HepG2 (cell line): Measurements from ENCODE around the gene PHACTR1. TPM values are rescaled to one million over a fixed set of nuclear protein-coding genes. Genes with fewer than 3 reads are reported as not detected.

Source experiments
- ATAC-seq: fragments of 200-7000 bp; cut with Tn5 transposase; 3 replicates; pipeline ENCODE4 v1.9.1; 2020; ENCODE audit warnings: mild to moderate bottlenecking, moderate library complexity
- BruUV-seq: library from RNA; stranded (reverse); fragments of 400-500 nt; replicated peaks from 2 replicates; lab custom pipeline; 2021; lab: Mats Ljungman, UMichigan
- CTCF ChIA-PET: fragments of 300-600 bp; formaldehyde crosslinking; extraction: SDS; loops from one replicate; lab custom pipeline; 2021; ENCODE audit warnings: low total read pairs, inconsistent platforms, low intra/inter-chr PET ratio; lab: Yijun Ruan, JAX
- POLR2A ChIA-PET: fragments of 350-600 bp; sonication (Branson Sonifier 250); formaldehyde crosslinking; loops from one replicate; lab custom pipeline; 2020; ENCODE audit warnings: antibody characterized with exemption, inconsistent platforms; lab: Yijun Ruan, JAX
- DNase-seq: peaks from one replicate; pipeline ENCODE4 v3.0.0-alpha.2; 2015; ENCODE audit warnings: low spot score
- FAIRE-seq: peaks from 3 replicates; lab custom pipeline; 2011; peaks lifted over from hg19 to GRCh38; lab: Jason Lieb, UNC
- H2AFZ ChIP-seq: one replicate; pipeline ENCODE4 v1.6.1; 2011; ENCODE audit warnings: low read length, inconsistent platforms
- H3K27ac ChIP-seq: fragments of 300-600 bp; 3 replicates; pipeline ENCODE4 v1.8.0; 2011; ENCODE audit warnings: mixed run types, mild to moderate bottlenecking, mixed read lengths, low read length, inconsistent platforms; ENCODE audit not compliant: insufficient read depth; ENCODE audit errors: extremely low read length
- H3K27me3 ChIP-seq, 2 experiments: fragments of 200-600 bp in 1 of 2; 2 replicates in 1 of 2; 3 replicates in 1 of 2; pipeline versions ENCODE4 v1.6.0 to v1.8.0; 2011; ENCODE audit warnings: low read length in 2 of 2, mild to moderate bottlenecking in 2 of 2, moderate library complexity in 2 of 2, inconsistent platforms in 1 of 2; ENCODE audit not compliant: insufficient read depth in 2 of 2, control insufficient read depth in 1 of 2
- H3K36me3 ChIP-seq, 2 experiments: fragments of 200-600 bp in 1 of 2; replicated peaks in 1 of 2; 2 replicates in 1 of 2; 3 replicates in 1 of 2; pipeline versions ENCODE4 v1.5.1 to v1.8.0; 2011; ENCODE audit warnings: low read length in 2 of 2, inconsistent platforms in 1 of 2; ENCODE audit not compliant: insufficient read depth in 2 of 2, control insufficient read depth in 1 of 2
- H3K4me1 ChIP-seq: 2 replicates; pipeline ENCODE4 v1.5.1; 2012; ENCODE audit warnings: low read length, inconsistent platforms; ENCODE audit not compliant: insufficient read depth
- H3K4me2 ChIP-seq: 2 replicates; pipeline ENCODE4 v1.6.0; 2011; ENCODE audit warnings: low read depth, low read length, inconsistent platforms
- H3K4me3 ChIP-seq, 3 experiments: fragments of 200-600 bp in 1 of 3; sonication (generic), shearing (Covaris generic) in 1 of 3; replicated peaks in 1 of 3; 2 replicates each; pipeline ENCODE4 v1.5.1; 2011 to 2016; ENCODE audit warnings: low read length in 3 of 3, inconsistent platforms in 2 of 3, low read depth in 2 of 3, mild to moderate bottlenecking in 2 of 3, control low read depth in 1 of 3, mixed read lengths in 1 of 3; ENCODE audit not compliant: insufficient read depth in 1 of 3
- H3K79me2 ChIP-seq: one replicate; pipeline ENCODE4 v1.6.1; 2011; ENCODE audit warnings: low read length, inconsistent platforms; ENCODE audit not compliant: insufficient read depth
- H3K9ac ChIP-seq: 2 replicates; pipeline ENCODE4 v1.6.0; 2011; ENCODE audit warnings: mild to moderate bottlenecking, low read depth, low read length, inconsistent platforms; ENCODE audit not compliant: insufficient read depth
- H3K9me3 ChIP-seq: 2 replicates; pipeline ENCODE4 v1.5.1; 2012; ENCODE audit warnings: mild to moderate bottlenecking, low read length
- H4K20me1 ChIP-seq: 2 replicates; pipeline ENCODE4 v1.6.0; 2011; ENCODE audit warnings: inconsistent platforms, mild to moderate bottlenecking, low read length, moderate library complexity; ENCODE audit not compliant: insufficient read depth
- JUN ChIP-seq: sonication (generic); formaldehyde crosslinking; IDR thresholded peaks from 2 replicates; pipeline ENCODE4 v1.4.0; 2020; ENCODE audit warnings: mild to moderate bottlenecking, missing genetic modification reagents
- KDM5A ChIP-seq: fragments of 200-600 bp; sonication (generic); IDR thresholded peaks from 2 replicates; pipeline ENCODE4 v1.7.0; 2018; ENCODE audit warnings: antibody characterized with exemption, mild to moderate bottlenecking, low read length, borderline replicate concordance
- LBX2 ChIP-seq: sonication (generic); formaldehyde crosslinking; IDR thresholded peaks from 2 replicates; pipeline ENCODE4 v1.5.0; 2020; ENCODE audit warnings: missing genetic modification reagents, mild to moderate bottlenecking, borderline replicate concordance
- NFIC ChIP-seq: IDR thresholded peaks from 2 replicates; pipeline ENCODE4 v1.6.1; 2012; ENCODE audit warnings: mild to moderate bottlenecking, low read length, inconsistent platforms
- PAWR ChIP-seq: sonication (generic); formaldehyde crosslinking; IDR thresholded peaks from 2 replicates; pipeline ENCODE4 v1.4.0; 2020; ENCODE audit warnings: missing genetic modification reagents, mild to moderate bottlenecking, borderline replicate concordance
- REL ChIP-seq: sonication (generic); formaldehyde crosslinking; conservative IDR thresholded peaks from 2 replicates; pipeline ENCODE4 v1.8.0; 2022; ENCODE audit warnings: mild to moderate bottlenecking, missing genetic modification reagents, moderate library complexity
- SKI ChIP-seq: fragments of 450-650 bp; IDR thresholded peaks from one replicate; pipeline ENCODE4 v1.6.1; 2018; ENCODE audit warnings: mild to moderate bottlenecking; ENCODE audit not compliant: partially characterized antibody
- SNAI1 ChIP-seq: sonication (generic); formaldehyde crosslinking; IDR thresholded peaks from 2 replicates; pipeline ENCODE4 v1.5.0; 2020; ENCODE audit warnings: mild to moderate bottlenecking, missing genetic modification reagents, borderline replicate concordance
- SP1 ChIP-seq, 2 experiments: fragments of 450-650 bp in 1 of 2; sonication (generic) in 1 of 2; formaldehyde crosslinking in 1 of 2; IDR thresholded peaks; 2 replicates each; pipeline versions ENCODE4 v1.4.0 to v1.6.1; 2016 to 2020; ENCODE audit warnings: missing genetic modification reagents in 1 of 2
- YEATS2 ChIP-seq: sonication (generic); formaldehyde crosslinking; IDR thresholded peaks from 2 replicates; pipeline ENCODE4 v1.4.0; 2020; ENCODE audit warnings: missing genetic modification reagents, borderline replicate concordance
- ZC3H13 ChIP-seq: sonication (generic); formaldehyde crosslinking; IDR thresholded peaks from 2 replicates; pipeline ENCODE4 v1.8.1; 2023; ENCODE audit warnings: mild to moderate bottlenecking, missing genetic modification reagents, moderate library complexity
- ZNF430 ChIP-seq: sonication (generic); formaldehyde crosslinking; IDR thresholded peaks from 2 replicates; pipeline ENCODE4 v1.9.0; 2021; ENCODE audit warnings: mild to moderate bottlenecking, missing genetic modification reagents
- ZNF574 ChIP-seq: sonication (generic); formaldehyde crosslinking; IDR thresholded peaks from 2 replicates; pipeline ENCODE4 v1.4.0; 2020; ENCODE audit warnings: missing genetic modification reagents
- WGBS: methylation state at CpG from one replicate; pipeline ENCODE4 v1.1.6; 2017; ENCODE audit warnings: low lambda C conversion rate; 5-methylcytosine and 5-hydroxymethylcytosine counted together
- in situ Hi-C: cut with HindIII; loops from 2 replicates; pipeline ENCODE4 v1.10.0; 2017; ENCODE audit warnings: low pct_unique_long_range_greater_than_20kb; ENCODE audit not compliant: extremely low pct_ligation_motif_present
- intact Hi-C: fragments of 100-400 bp; cut with micrococcal nuclease; formaldehyde crosslinking; loops from one replicate; pipeline ENCODE4 v1.10.0; 2022; ENCODE audit not compliant: unreplicated experiment
- polyA plus RNA-seq, 8 experiments: library from polyadenylated mRNA; depleted of rRNA in 3 of 8; stranded (reverse) in 7 of 8; unstranded in 1 of 8; fragments of >200 nt; fragmentation: Illumina TruSeq in 4 of 8; extraction: Trizol in 4 of 8; gene quantifications; 2 replicates each; pipeline versions ENCODE4 v1.2.1 to v1.2.3, GENCODE V29; 2011 to 2016; ENCODE audit warnings: low read depth in 4 of 8, missing spikeins in 1 of 8, mixed read lengths in 1 of 8; ENCODE audit not compliant: insufficient read depth in 1 of 8
- total RNA-seq, 5 experiments: library from RNA; depleted of rRNA; stranded (reverse); fragments of >200 nt; fragmentation: Illumina TruSeq; extraction: Trizol; gene quantifications; 2 replicates each; pipeline ENCODE4 v1.2.3, GENCODE V29; 2016; ENCODE audit warnings: low read depth in 1 of 5
- TF ChIP-seq, protein P1 (sequence below): sonication (generic); formaldehyde crosslinking; IDR thresholded peaks from 2 replicates; pipeline ENCODE4 v1.5.1; 2020; ENCODE audit warnings: mild to moderate bottlenecking, moderate library complexity, missing genetic modification reagents
- TF ChIP-seq, protein P2 (sequence below): sonication (generic); formaldehyde crosslinking; IDR thresholded peaks from 2 replicates; pipeline ENCODE4 v1.4.0; 2020; ENCODE audit warnings: missing genetic modification reagents

The PHACTR1 gene
- total and polyA plus RNA-seq, 2 of the 13 experiments (the other 11 are each of a cell fraction or from before 2014, with no cell fraction given) = 0.09 TPM; not detected in 1

DNA sequence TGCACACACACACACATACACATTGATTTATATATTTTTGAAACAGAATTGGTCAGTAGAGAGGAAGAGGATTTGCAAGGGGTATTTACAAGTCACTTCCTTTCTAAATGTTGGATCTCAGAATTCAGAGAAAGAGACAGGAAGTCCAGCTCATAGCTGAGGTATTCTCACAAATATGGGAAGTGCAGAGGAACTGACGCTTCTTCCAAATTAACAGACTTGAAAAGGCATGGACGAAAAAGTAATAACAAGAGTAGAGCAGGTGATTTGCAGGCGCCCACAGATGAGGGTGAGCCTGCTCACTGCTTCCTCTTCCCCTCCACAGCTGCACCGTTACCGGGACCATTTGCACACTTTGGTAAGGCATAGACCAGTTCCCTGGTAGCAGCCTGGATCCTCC is 246.4 kb downstream of the PHACTR1 start:
- intact Hi-C loops = no loop called here
- H3K4me2 ChIP-seq = no peak overlapping the region
- in situ Hi-C loops = no loop called here
- WGBS = under 1% methylated on average over 5 of the region's 5 CpGs
- 0 out of 2 replicates have a peak, but pooled peaks cover 1% of the 10 kb centered on the region for H3K4me1 ChIP-seq
- no peak overlapping the region for H3K4me3 ChIP-seq
- DNase-seq (no peak), ATAC-seq (no peak), FAIRE-seq (no peak)
- no TSS peak for BruUV-seq
- peaks cover 3 to 44% of the 10 kb centered on the region in 2 experiments; a peak in 4 of 5 replicates for H3K27me3 ChIP-seq
- no peaks in the 10 kb centered on the region for H3K9me3 ChIP-seq
- POLR2A ChIA-PET = no interaction called here
- CTCF ChIA-PET = no interaction called here
- H3K9ac ChIP-seq = no peak overlapping the region
- H4K20me1 ChIP-seq = no peaks in the 10 kb centered on the region
- no peaks in the 10 kb centered on the region for H3K79me2 ChIP-seq
- no peak overlapping the region for H2AFZ ChIP-seq
- H3K36me3 ChIP-seq = no peaks in the 10 kb centered on the region
- H3K27ac ChIP-seq = no peak overlapping the region
- TF ChIP-seq PAWR (CRISPR knock-in tag) (no peak), ZC3H13 (CRISPR knock-in tag) (no peak), SP1 (IDR thresholded peaks at IDR 0.05) (no peak), SP1 (CRISPR knock-in tag; IDR thresholded peaks at IDR 0.05) (no peak), REL (no peak), ZNF574 (CRISPR knock-in tag) (no peak), ZNF430 (CRISPR knock-in tag) (no peak), KDM5A (no peak), LBX2 (CRISPR knock-in tag) (no peak), YEATS2 (CRISPR knock-in tag) (no peak), NFIC (no peak), JUN (CRISPR knock-in tag) (no peak), SNAI1 (no peak), SKI (no peak)
- TF ChIP-seq, protein P1, sequence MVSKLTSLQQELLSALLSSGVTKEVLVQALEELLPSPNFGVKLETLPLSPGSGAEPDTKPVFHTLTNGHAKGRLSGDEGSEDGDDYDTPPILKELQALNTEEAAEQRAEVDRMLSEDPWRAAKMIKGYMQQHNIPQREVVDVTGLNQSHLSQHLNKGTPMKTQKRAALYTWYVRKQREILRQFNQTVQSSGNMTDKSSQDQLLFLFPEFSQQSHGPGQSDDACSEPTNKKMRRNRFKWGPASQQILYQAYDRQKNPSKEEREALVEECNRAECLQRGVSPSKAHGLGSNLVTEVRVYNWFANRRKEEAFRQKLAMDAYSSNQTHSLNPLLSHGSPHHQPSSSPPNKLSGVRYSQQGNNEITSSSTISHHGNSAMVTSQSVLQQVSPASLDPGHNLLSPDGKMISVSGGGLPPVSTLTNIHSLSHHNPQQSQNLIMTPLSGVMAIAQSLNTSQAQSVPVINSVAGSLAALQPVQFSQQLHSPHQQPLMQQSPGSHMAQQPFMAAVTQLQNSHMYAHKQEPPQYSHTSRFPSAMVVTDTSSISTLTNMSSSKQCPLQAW (CRISPR knock-in tag) = no peak
- TF ChIP-seq, protein P2, sequence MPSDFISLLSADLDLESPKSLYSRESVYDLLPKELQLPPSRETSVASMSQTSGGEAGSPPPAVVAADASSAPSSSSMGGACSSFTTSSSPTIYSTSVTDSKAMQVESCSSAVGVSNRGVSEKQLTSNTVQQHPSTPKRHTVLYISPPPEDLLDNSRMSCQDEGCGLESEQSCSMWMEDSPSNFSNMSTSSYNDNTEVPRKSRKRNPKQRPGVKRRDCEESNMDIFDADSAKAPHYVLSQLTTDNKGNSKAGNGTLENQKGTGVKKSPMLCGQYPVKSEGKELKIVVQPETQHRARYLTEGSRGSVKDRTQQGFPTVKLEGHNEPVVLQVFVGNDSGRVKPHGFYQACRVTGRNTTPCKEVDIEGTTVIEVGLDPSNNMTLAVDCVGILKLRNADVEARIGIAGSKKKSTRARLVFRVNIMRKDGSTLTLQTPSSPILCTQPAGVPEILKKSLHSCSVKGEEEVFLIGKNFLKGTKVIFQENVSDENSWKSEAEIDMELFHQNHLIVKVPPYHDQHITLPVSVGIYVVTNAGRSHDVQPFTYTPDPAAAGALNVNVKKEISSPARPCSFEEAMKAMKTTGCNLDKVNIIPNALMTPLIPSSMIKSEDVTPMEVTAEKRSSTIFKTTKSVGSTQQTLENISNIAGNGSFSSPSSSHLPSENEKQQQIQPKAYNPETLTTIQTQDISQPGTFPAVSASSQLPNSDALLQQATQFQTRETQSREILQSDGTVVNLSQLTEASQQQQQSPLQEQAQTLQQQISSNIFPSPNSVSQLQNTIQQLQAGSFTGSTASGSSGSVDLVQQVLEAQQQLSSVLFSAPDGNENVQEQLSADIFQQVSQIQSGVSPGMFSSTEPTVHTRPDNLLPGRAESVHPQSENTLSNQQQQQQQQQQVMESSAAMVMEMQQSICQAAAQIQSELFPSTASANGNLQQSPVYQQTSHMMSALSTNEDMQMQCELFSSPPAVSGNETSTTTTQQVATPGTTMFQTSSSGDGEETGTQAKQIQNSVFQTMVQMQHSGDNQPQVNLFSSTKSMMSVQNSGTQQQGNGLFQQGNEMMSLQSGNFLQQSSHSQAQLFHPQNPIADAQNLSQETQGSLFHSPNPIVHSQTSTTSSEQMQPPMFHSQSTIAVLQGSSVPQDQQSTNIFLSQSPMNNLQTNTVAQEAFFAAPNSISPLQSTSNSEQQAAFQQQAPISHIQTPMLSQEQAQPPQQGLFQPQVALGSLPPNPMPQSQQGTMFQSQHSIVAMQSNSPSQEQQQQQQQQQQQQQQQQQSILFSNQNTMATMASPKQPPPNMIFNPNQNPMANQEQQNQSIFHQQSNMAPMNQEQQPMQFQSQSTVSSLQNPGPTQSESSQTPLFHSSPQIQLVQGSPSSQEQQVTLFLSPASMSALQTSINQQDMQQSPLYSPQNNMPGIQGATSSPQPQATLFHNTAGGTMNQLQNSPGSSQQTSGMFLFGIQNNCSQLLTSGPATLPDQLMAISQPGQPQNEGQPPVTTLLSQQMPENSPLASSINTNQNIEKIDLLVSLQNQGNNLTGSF (CRISPR knock-in tag) = no peak
